Activated T-helper 2 cell treated with anti-CD3 and anti-CD28 coated beads, Interferon-gamma antibody, Interleukin-2, Interleukin-4, amounts not matched to agents 10 μg/mL and 5 μg/mL and 100 μg/mL, durations not matched to agents 14 hours and 24 hours and 36 hours (primary cell): Measurements from ENCODE around the gene PKP3. TPM values are rescaled to one million over a fixed set of nuclear protein-coding genes. Genes with fewer than 3 reads are reported as not detected.

Source experiments
- DNase-seq: peaks from one replicate; pipeline ENCODE4 v3.0.0; 2021; ENCODE audit warnings: low spot score
- H3K27ac Mint-ChIP-seq: one replicate; pipeline ENCODE4 v1.8.0; 2021; ENCODE audit warnings: mixed read lengths
- H3K27me3 Mint-ChIP-seq: one replicate; pipeline ENCODE4 v1.8.0; 2021; ENCODE audit warnings: low read depth, mixed read lengths
- H3K36me3 Mint-ChIP-seq: one replicate; pipeline ENCODE4 v1.8.0; 2021; ENCODE audit warnings: low read depth, mixed read lengths
- H3K4me1 Mint-ChIP-seq: one replicate; pipeline ENCODE4 v1.8.0; 2021; ENCODE audit warnings: low read depth, mixed read lengths
- H3K4me3 Mint-ChIP-seq: one replicate; pipeline ENCODE4 v1.8.0; 2021; ENCODE audit warnings: low read depth, mild to moderate bottlenecking, moderate library complexity, mixed read lengths
- H3K9me3 Mint-ChIP-seq: one replicate; pipeline ENCODE4 v1.8.0; 2021; ENCODE audit warnings: mixed read lengths
- intact Hi-C: fragments of 100-400 bp; cut with micrococcal nuclease; formaldehyde crosslinking; loops from one replicate; pipeline ENCODE4 v1.15.1; 2023
- total RNA-seq: library from RNA; stranded (reverse); gene quantifications from 2 replicates; pipeline ENCODE4 v1.2.3, GENCODE V29; 2022

Gene PKP3
- total RNA-seq, 1 donor from 2014 or later, result not detected

GRCh38 chr11:368414-369335 lies 25.3 kb upstream of the PKP3 start:
- peak overlapping the region; percentile 76 for H3K4me3 Mint-ChIP-seq
- H3K27ac Mint-ChIP-seq, result peak overlapping the region; percentile 49
- peaks cover 39% of the 10 kb centered on the region for H3K27me3 Mint-ChIP-seq
- H3K9me3 Mint-ChIP-seq, result no peaks in the 10 kb centered on the region
- peaks cover 8% of the 10 kb centered on the region for H3K4me1 Mint-ChIP-seq
- DNase-seq, result no peak
- no peaks in the 10 kb centered on the region for H3K36me3 Mint-ChIP-seq
- intact Hi-C loops, result no loop called here

GRCh38 chr11:369336-370018 lies 24.5 kb upstream of the PKP3 start, which contains the start of gene B4GALNT4:
Gene B4GALNT4, plus strand, starts transcription at chr11:369499. Its CDS starts 305 bp downstream, at chr11:369804.
- peaks cover 8% of the 10 kb centered on the region for H3K4me1 Mint-ChIP-seq
- no peaks in the 10 kb centered on the region for H3K36me3 Mint-ChIP-seq
- peak within 1 kb of the TSS; percentile 49 for H3K27ac Mint-ChIP-seq
- DNase-seq, result no peak
- H3K4me3 Mint-ChIP-seq, result peak within 1 kb of the TSS; percentile 76
- H3K9me3 Mint-ChIP-seq, result no peaks in the 10 kb centered on the region
- peaks cover 39% of the 10 kb centered on the region for H3K27me3 Mint-ChIP-seq
- intact Hi-C loops, result no loop called here

GRCh38 chr11:370070-370941 lies 23.7 kb upstream of the PKP3 start:
- Mint-ChIP-seq H3K4me1 (peaks cover 8% of the 10 kb centered on the region), H3K9me3 (no peaks in the 10 kb centered on the region), H3K4me3 (peak overlapping the region; percentile 56), H3K36me3 (no peaks in the 10 kb centered on the region), H3K27ac (no peak overlapping the region), H3K27me3 (peaks cover 39% of the 10 kb centered on the region)
- no peak for DNase-seq
- intact Hi-C loops, result no loop called here

GRCh38 chr11:371051-371450 lies 23.0 kb upstream of the PKP3 start:
- H3K27me3 Mint-ChIP-seq, result peaks cover 36% of the 10 kb centered on the region
- intact Hi-C loops, result no loop called here
- H3K9me3 Mint-ChIP-seq, result no peaks in the 10 kb centered on the region
- H3K27ac Mint-ChIP-seq, result no peak overlapping the region
- peaks cover 8% of the 10 kb centered on the region for H3K4me1 Mint-ChIP-seq
- H3K4me3 Mint-ChIP-seq, result no peak overlapping the region
- DNase-seq, result no peak
- H3K36me3 Mint-ChIP-seq, result no peaks in the 10 kb centered on the region

- no peaks in the 10 kb centered on the region for H3K36me3 Mint-ChIP-seq
- H3K4me3 Mint-ChIP-seq, result no peak overlapping the region
- intact Hi-C loops, result no loop called here
- peaks cover 8% of the 10 kb centered on the region for H3K4me1 Mint-ChIP-seq
- DNase-seq, result no peak
- no peaks in the 10 kb centered on the region for H3K9me3 Mint-ChIP-seq
- peaks cover 31% of the 10 kb centered on the region for H3K27me3 Mint-ChIP-seq
- no peak overlapping the region for H3K27ac Mint-ChIP-seq
Measured at GRCh38 chr11:371716-372590, 22.1 kb upstream of the PKP3 start.

GRCh38 chr11:372809-373715 lies 20.9 kb upstream of the PKP3 start:
- no peak overlapping the region for H3K4me3 Mint-ChIP-seq
- intact Hi-C loops, result no loop called here
- H3K27me3 Mint-ChIP-seq, result peaks cover 20% of the 10 kb centered on the region
- no peak overlapping the region for H3K27ac Mint-ChIP-seq
- H3K9me3 Mint-ChIP-seq, result no peaks in the 10 kb centered on the region
- DNase-seq, result no peak
- H3K36me3 Mint-ChIP-seq, result no peaks in the 10 kb centered on the region
- H3K4me1 Mint-ChIP-seq, result peaks cover 5% of the 10 kb centered on the region

GRCh38 chr11:373716-374551 lies 20.1 kb upstream of the PKP3 start:
- intact Hi-C loops, result no loop called here
- no peak overlapping the region for H3K4me3 Mint-ChIP-seq
- peaks cover 3% of the 10 kb centered on the region for H3K4me1 Mint-ChIP-seq
- DNase-seq, result no peak
- H3K36me3 Mint-ChIP-seq, result no peaks in the 10 kb centered on the region
- no peak overlapping the region for H3K27ac Mint-ChIP-seq
- H3K27me3 Mint-ChIP-seq, result peaks cover 14% of the 10 kb centered on the region
- no peaks in the 10 kb centered on the region for H3K9me3 Mint-ChIP-seq

- no peak overlapping the region for H3K27ac Mint-ChIP-seq
- no peak for DNase-seq
- H3K36me3 Mint-ChIP-seq, result no peaks in the 10 kb centered on the region
- intact Hi-C loops, result no loop called here
- H3K27me3 Mint-ChIP-seq, result peaks cover 11% of the 10 kb centered on the region
- peaks cover 2% of the 10 kb centered on the region for H3K4me1 Mint-ChIP-seq
- no peak overlapping the region for H3K4me3 Mint-ChIP-seq
- H3K9me3 Mint-ChIP-seq, result no peaks in the 10 kb centered on the region
Measured at GRCh38 chr11:375065-376025, 18.7 kb upstream of the PKP3 start.

GRCh38 chr11:376531-377173 lies 17.4 kb upstream of the PKP3 start:
- H3K27ac Mint-ChIP-seq, result no peak overlapping the region
- H3K4me1 Mint-ChIP-seq, result no peaks in the 10 kb centered on the region
- peaks cover under 1% of the 10 kb centered on the region for H3K27me3 Mint-ChIP-seq
- no peaks in the 10 kb centered on the region for H3K36me3 Mint-ChIP-seq
- intact Hi-C loops, result no loop called here
- DNase-seq, result no peak
- H3K4me3 Mint-ChIP-seq, result no peak overlapping the region
- no peaks in the 10 kb centered on the region for H3K9me3 Mint-ChIP-seq
